HepG2 (cell line): ENCODE measurements around the gene SAA4. TPM values are rescaled to one million over a fixed set of nuclear protein-coding genes. Genes with fewer than 3 reads are reported as not detected.

Experiments used
- ATAC-seq: fragments of 200-7000 bp; cut with Tn5 transposase; 3 replicates; pipeline ENCODE4 v1.9.1; 2020; ENCODE audit warnings: mild to moderate bottlenecking, moderate library complexity
- BruUV-seq: library from RNA; stranded (reverse); fragments of 400-500 nt; replicated peaks from 2 replicates; lab custom pipeline; 2021; lab: Mats Ljungman, UMichigan
- CTCF ChIA-PET: fragments of 300-600 bp; formaldehyde crosslinking; extraction: SDS; loops from one replicate; lab custom pipeline; 2021; ENCODE audit warnings: low total read pairs, inconsistent platforms, low intra/inter-chr PET ratio; lab: Yijun Ruan, JAX
- POLR2A ChIA-PET: fragments of 350-600 bp; sonication (Branson Sonifier 250); formaldehyde crosslinking; loops from one replicate; lab custom pipeline; 2020; ENCODE audit warnings: antibody characterized with exemption, inconsistent platforms; lab: Yijun Ruan, JAX
- DNase-seq: peaks from one replicate; pipeline ENCODE4 v3.0.0-alpha.2; 2015; ENCODE audit warnings: low spot score
- FAIRE-seq: peaks from 3 replicates; lab custom pipeline; 2011; peaks lifted over from hg19 to GRCh38; lab: Jason Lieb, UNC
- H2AFZ ChIP-seq: one replicate; pipeline ENCODE4 v1.6.1; 2011; ENCODE audit warnings: low read length, inconsistent platforms
- H3K27ac ChIP-seq: fragments of 300-600 bp; 3 replicates; pipeline ENCODE4 v1.8.0; 2011; ENCODE audit warnings: mixed run types, mild to moderate bottlenecking, mixed read lengths, low read length, inconsistent platforms; ENCODE audit not compliant: insufficient read depth; ENCODE audit errors: extremely low read length
- H3K27me3 ChIP-seq, 2 experiments: fragments of 200-600 bp in 1 of 2; 2 replicates in 1 of 2; 3 replicates in 1 of 2; pipeline versions ENCODE4 v1.6.0 to v1.8.0; 2011; ENCODE audit warnings: low read length in 2 of 2, mild to moderate bottlenecking in 2 of 2, moderate library complexity in 2 of 2, inconsistent platforms in 1 of 2; ENCODE audit not compliant: insufficient read depth in 2 of 2, control insufficient read depth in 1 of 2
- H3K36me3 ChIP-seq, 2 experiments: fragments of 200-600 bp in 1 of 2; replicated peaks in 1 of 2; 2 replicates in 1 of 2; 3 replicates in 1 of 2; pipeline versions ENCODE4 v1.5.1 to v1.8.0; 2011; ENCODE audit warnings: low read length in 2 of 2, inconsistent platforms in 1 of 2; ENCODE audit not compliant: insufficient read depth in 2 of 2, control insufficient read depth in 1 of 2
- H3K4me1 ChIP-seq: 2 replicates; pipeline ENCODE4 v1.5.1; 2012; ENCODE audit warnings: low read length, inconsistent platforms; ENCODE audit not compliant: insufficient read depth
- H3K4me2 ChIP-seq: 2 replicates; pipeline ENCODE4 v1.6.0; 2011; ENCODE audit warnings: low read depth, low read length, inconsistent platforms
- H3K4me3 ChIP-seq, 3 experiments: fragments of 200-600 bp in 1 of 3; sonication (generic), shearing (Covaris generic) in 1 of 3; replicated peaks in 1 of 3; 2 replicates each; pipeline ENCODE4 v1.5.1; 2011 to 2016; ENCODE audit warnings: low read length in 3 of 3, inconsistent platforms in 2 of 3, low read depth in 2 of 3, mild to moderate bottlenecking in 2 of 3, control low read depth in 1 of 3, mixed read lengths in 1 of 3; ENCODE audit not compliant: insufficient read depth in 1 of 3
- H3K79me2 ChIP-seq: one replicate; pipeline ENCODE4 v1.6.1; 2011; ENCODE audit warnings: low read length, inconsistent platforms; ENCODE audit not compliant: insufficient read depth
- H3K9ac ChIP-seq: 2 replicates; pipeline ENCODE4 v1.6.0; 2011; ENCODE audit warnings: mild to moderate bottlenecking, low read depth, low read length, inconsistent platforms; ENCODE audit not compliant: insufficient read depth
- H3K9me3 ChIP-seq: 2 replicates; pipeline ENCODE4 v1.5.1; 2012; ENCODE audit warnings: mild to moderate bottlenecking, low read length
- H4K20me1 ChIP-seq: 2 replicates; pipeline ENCODE4 v1.6.0; 2011; ENCODE audit warnings: inconsistent platforms, mild to moderate bottlenecking, low read length, moderate library complexity; ENCODE audit not compliant: insufficient read depth
- AGO1 ChIP-seq: fragments of 200-400 bp; formaldehyde crosslinking; IDR thresholded peaks from 2 replicates; pipeline ENCODE4 v1.6.1; 2017; ENCODE audit warnings: mild to moderate bottlenecking, low read depth, low read length, moderate library complexity; ENCODE audit not compliant: poor library complexity, severe bottlenecking
- CREB1 ChIP-seq, 2 experiments: fragments of 450-650 bp in 1 of 2; IDR thresholded peaks; 2 replicates each; pipeline ENCODE4 v1.6.1; 2016 to 2017; ENCODE audit warnings: control low read depth in 1 of 2, mild to moderate bottlenecking in 1 of 2, missing compliant biosample characterization in 1 of 2, missing genetic modification characterization in 1 of 2
- HOXA5 ChIP-seq: sonication (generic); formaldehyde crosslinking; IDR thresholded peaks from 2 replicates; pipeline ENCODE4 v1.4.0; 2020; ENCODE audit warnings: missing genetic modification reagents
- IKZF4 ChIP-seq: sonication (generic); formaldehyde crosslinking; IDR thresholded peaks from 2 replicates; pipeline ENCODE4 v1.5.1; 2020; ENCODE audit warnings: borderline replicate concordance, mild to moderate bottlenecking, low read depth, missing genetic modification reagents; ENCODE audit errors: not compliant biosample characterization
- MED1 ChIP-seq: sonication (generic); formaldehyde crosslinking; IDR thresholded peaks from 2 replicates; pipeline ENCODE4 v1.4.0; 2020; ENCODE audit warnings: missing genetic modification reagents
- MIER3 ChIP-seq: IDR thresholded peaks from 2 replicates; pipeline ENCODE4 v1.6.1; 2016; ENCODE audit warnings: missing compliant biosample characterization, borderline replicate concordance
- MYPOP ChIP-seq: sonication (generic); formaldehyde crosslinking; IDR thresholded peaks from 2 replicates; pipeline ENCODE4 v1.8.1; 2023; ENCODE audit warnings: mild to moderate bottlenecking, moderate library complexity, missing genetic modification reagents
- NR2F6 ChIP-seq, 2 experiments: IDR thresholded peaks; 2 replicates each; pipeline ENCODE4 v1.6.1; 2016; ENCODE audit warnings: antibody characterized with exemption in 1 of 2, mild to moderate bottlenecking in 1 of 2
- PLSCR1 ChIP-seq: sonication (generic); formaldehyde crosslinking; IDR thresholded peaks from 2 replicates; pipeline ENCODE4 v1.5.0; 2020; ENCODE audit warnings: missing genetic modification reagents, mild to moderate bottlenecking, borderline replicate concordance
- ZBTB14 ChIP-seq: sonication (generic); formaldehyde crosslinking; IDR thresholded peaks from 2 replicates; pipeline ENCODE4 v1.4.0; 2020; ENCODE audit warnings: missing genetic modification reagents
- ZBTB33 ChIP-seq: sonication (generic); formaldehyde crosslinking; IDR thresholded peaks from 2 replicates; pipeline ENCODE4 v1.4.0; 2020; ENCODE audit warnings: missing genetic modification reagents
- ZFP36L2 ChIP-seq: sonication (generic); formaldehyde crosslinking; IDR thresholded peaks from 2 replicates; pipeline ENCODE4 v1.4.0; 2020; ENCODE audit warnings: missing genetic modification reagents
- ZNF484 ChIP-seq: sonication (generic); formaldehyde crosslinking; IDR thresholded peaks from 2 replicates; pipeline ENCODE4 v1.5.1; 2020; ENCODE audit warnings: mild to moderate bottlenecking, low read depth, missing genetic modification reagents, borderline replicate concordance
- WGBS: methylation state at CpG from one replicate; pipeline ENCODE4 v1.1.6; 2017; ENCODE audit warnings: low lambda C conversion rate; 5-methylcytosine and 5-hydroxymethylcytosine counted together
- in situ Hi-C: cut with HindIII; loops from 2 replicates; pipeline ENCODE4 v1.10.0; 2017; ENCODE audit warnings: low pct_unique_long_range_greater_than_20kb; ENCODE audit not compliant: extremely low pct_ligation_motif_present
- intact Hi-C: fragments of 100-400 bp; cut with micrococcal nuclease; formaldehyde crosslinking; loops from one replicate; pipeline ENCODE4 v1.10.0; 2022; ENCODE audit not compliant: unreplicated experiment
- polyA plus RNA-seq, 8 experiments: library from polyadenylated mRNA; depleted of rRNA in 3 of 8; stranded (reverse) in 7 of 8; unstranded in 1 of 8; fragments of >200 nt; fragmentation: Illumina TruSeq in 4 of 8; extraction: Trizol in 4 of 8; gene quantifications; 2 replicates each; pipeline versions ENCODE4 v1.2.1 to v1.2.3, GENCODE V29; 2011 to 2016; ENCODE audit warnings: low read depth in 4 of 8, missing spikeins in 1 of 8, mixed read lengths in 1 of 8; ENCODE audit not compliant: insufficient read depth in 1 of 8
- total RNA-seq, 5 experiments: library from RNA; depleted of rRNA; stranded (reverse); fragments of >200 nt; fragmentation: Illumina TruSeq; extraction: Trizol; gene quantifications; 2 replicates each; pipeline ENCODE4 v1.2.3, GENCODE V29; 2016; ENCODE audit warnings: low read depth in 1 of 5

Gene SAA4
- total and polyA plus RNA-seq, 2 of the 13 experiments (the other 11 are each of a cell fraction or from before 2014, with no cell fraction given): 53.4 to 253 TPM

GRCh38 chr11:18196532-18196931, 40.1 kb downstream of the SAA4 start (continued):
- TF ChIP-seq MYPOP (CRISPR knock-in tag): no peak
- TF ChIP-seq ZBTB14 (CRISPR knock-in tag): no peak
- no peak for TF ChIP-seq ZFP36L2 (CRISPR knock-in tag)

GRCh38 chr11:18193010-18193409, 43.6 kb downstream of the SAA4 start:
- ChIA-PET CTCF (no interaction called here), POLR2A (no interaction called here)
- H3K9ac ChIP-seq: no peak overlapping the region
- no peak overlapping the region for H3K27ac ChIP-seq
- ATAC-seq: peak; percentile 61; the same call in 2 of the 3 replicates
- no peaks in the 10 kb centered on the region; a peak in 2 of 5 replicates for H3K27me3 ChIP-seq
- H3K4me1 ChIP-seq: peaks cover 2% of the 10 kb centered on the region; the same call in 1 of the 2 replicates
- no peaks in the 10 kb centered on the region for H3K79me2 ChIP-seq
- in situ Hi-C loops (no loop called here), intact Hi-C loops (no loop called here)
- H2AFZ ChIP-seq: no peak overlapping the region
- no peaks in the 10 kb centered on the region for H4K20me1 ChIP-seq
- no peak overlapping the region for H3K4me2 ChIP-seq
- no peak for FAIRE-seq
- no peak for DNase-seq
- H3K9me3 ChIP-seq: no peaks in the 10 kb centered on the region
- BruUV-seq: no TSS peak
- no peak overlapping the region for H3K4me3 ChIP-seq
- 1% methylated on average over 4 of the region's 4 CpGs for WGBS
- H3K36me3 ChIP-seq: no peaks in the 10 kb centered on the region
- TF ChIP-seq HOXA5 (no peak), CREB1 (IDR thresholded peaks at IDR 0.05) (no peak), CREB1 (CRISPR knock-in tag; IDR thresholded peaks at IDR 0.05) (no peak), AGO1 (no peak), MIER3 (CRISPR knock-in tag) (no peak), IKZF4 (no peak), ZBTB33 (no peak), NR2F6 (IDR thresholded peaks at IDR 0.05) (no peak), NR2F6 (CRISPR knock-in tag; IDR thresholded peaks at IDR 0.05) (no peak), ZNF484 (CRISPR knock-in tag) (no peak), PLSCR1 (no peak), MED1 (no peak)
